Gastrocnemius medialis (tissue), 4 donors: ENCODE data around the gene SVEP1. TPM values are rescaled to one million over a fixed set of nuclear protein-coding genes. Genes with fewer than 3 reads are reported as not detected.

Experiments
- ATAC-seq, 2 donors: fragments of 150-250 bp; one replicate each; pipeline ENCODE4 v1.9.1; 2016
- DNase-seq, 2 donors: peaks; one replicate each; pipeline ENCODE4 v3.0.0-alpha.2; 2019
- H3K27ac ChIP-seq, 4 donors: fragments of 200-600 bp; sonication (generic); 1 replicate in 1 of 4; 2 replicates in 3 of 4; pipeline ENCODE4 v1.5.1; 2016 to 2018; ENCODE audit warnings: mild to moderate bottlenecking in 2 of 4, moderate library complexity in 1 of 4
- H3K27me3 ChIP-seq, 3 donors: fragments of 200-600 bp; sonication (generic) in 2 of 3; 1 replicate in 1 of 3; 2 replicates in 2 of 3; pipeline versions ENCODE4 v1.5.1 to v1.6.0; 2016 to 2019; ENCODE audit warnings: mild to moderate bottlenecking in 1 of 3, moderate library complexity in 1 of 3
- H3K36me3 ChIP-seq, 2 donors: fragments of 200-600 bp; sonication (generic) in 1 of 2; one replicate each; pipeline ENCODE4 v1.5.1; 2017 to 2018
- H3K4me1 ChIP-seq, 2 donors: fragments of 200-600 bp; sonication (generic) in 1 of 2; one replicate each; pipeline ENCODE4 v1.5.1; 2016 to 2017; ENCODE audit warnings: mild to moderate bottlenecking in 2 of 2
- H3K4me3 ChIP-seq, 4 donors: fragments of 200-600 bp; sonication (generic) in 3 of 4; 1 replicate in 1 of 4; 2 replicates in 3 of 4; pipeline ENCODE4 v1.5.1; 2016 to 2019; ENCODE audit warnings: mild to moderate bottlenecking in 2 of 4
- H3K9me3 ChIP-seq, 3 donors: fragments of 200-600 bp; sonication (generic) in 2 of 3; 1 replicate in 1 of 3; 2 replicates in 2 of 3; pipeline ENCODE4 v1.5.1; 2016 to 2019
- CTCF ChIP-seq, 5 experiments: fragments of 450-650 bp in 3 of 5; fragments of 200-600 bp in 2 of 5; sonication (generic) in 2 of 5; IDR thresholded peaks in 4 of 5; conservative IDR thresholded peaks in 1 of 5; 1 replicate in 4 of 5; 2 replicates in 1 of 5; pipeline ENCODE4 v1.5.1; 2016 to 2019; ENCODE audit warnings: antibody characterized with exemption in 5 of 5, mild to moderate bottlenecking in 3 of 5, moderate library complexity in 3 of 5
- POLR2A ChIP-seq, 2 donors: fragments of 450-650 bp; IDR thresholded peaks; one replicate each; pipeline ENCODE4 v1.6.1; 2017; ENCODE audit warnings: antibody characterized with exemption in 2 of 2, mild to moderate bottlenecking in 2 of 2, moderate library complexity in 2 of 2
- in situ Hi-C, 4 donors: fragments of 200-750 bp; cut with MboI; loops; one replicate each; pipeline versions ENCODE4 v1.15.0 to v1.8.0; 2017; ENCODE audit warnings: low sequenced_read_pairs in 4 of 4
- intact Hi-C: fragments of 100-400 bp; cut with DNase I; formaldehyde crosslinking; loops from one replicate; pipeline ENCODE4 v1.15.1; 2023; ENCODE audit warnings: low total_unique reads
- total RNA-seq, 4 donors: library from RNA; depleted of rRNA; stranded (reverse); fragments of >200 nt; gene quantifications; one replicate each; pipeline versions ENCODE4 v1.1.0 to v1.2.3, GENCODE V29; 2016

SVEP1 gene
- total RNA-seq, 4 donors from 2014 or later, result 3.8 to 10.3 (median 6.5) TPM

GRCh38 chr9:110351009-110351467 is 228.5 kb downstream of the SVEP1 start:
- intact Hi-C loops (no loop called here), in situ Hi-C loops (no loop called here)
- TF ChIP-seq CTCF (IDR thresholded peaks at IDR 0.05 in 4 of 5, conservative IDR thresholded peaks at IDR 0.05 in 1 of 5) (no peak), POLR2A (IDR thresholded peaks at IDR 0.05) (no peak)
- H3K4me3 ChIP-seq, result no peak overlapping the region
- DNase-seq (no peak), ATAC-seq (no peak)
- no peaks in the 10 kb centered on the region for H3K36me3 ChIP-seq
- H3K9me3 ChIP-seq, result no peaks in the 10 kb centered on the region
- H3K27ac ChIP-seq, result no peak overlapping the region
- H3K4me1 ChIP-seq, result no peaks in the 10 kb centered on the region
- no peaks in the 10 kb centered on the region for H3K27me3 ChIP-seq

- ATAC-seq (no peak), DNase-seq (no peak)
- H3K9me3 ChIP-seq, result no peaks in the 10 kb centered on the region
- no peak overlapping the region for H3K4me3 ChIP-seq
- no peaks in the 10 kb centered on the region for H3K4me1 ChIP-seq
- intact Hi-C loops, result no loop called here
- TF ChIP-seq POLR2A (IDR thresholded peaks at IDR 0.05) (no peak), CTCF (IDR thresholded peaks at IDR 0.05 in 4 of 5, conservative IDR thresholded peaks at IDR 0.05 in 1 of 5) (no peak)
- no peaks in the 10 kb centered on the region for H3K36me3 ChIP-seq
- no peak overlapping the region for H3K27ac ChIP-seq
- no peaks in the 10 kb centered on the region for H3K27me3 ChIP-seq
- in situ Hi-C loops, result no loop called here
Measured at GRCh38 chr9:110346325-110346724, 233.2 kb downstream of the SVEP1 start.

GRCh38 chr9:110344821-110345220 is 234.7 kb downstream of the SVEP1 start:
- Histone ChIP-seq H3K27ac (no peak overlapping the region), H3K9me3 (no peaks in the 10 kb centered on the region), H3K36me3 (no peaks in the 10 kb centered on the region), H3K4me1 (no peaks in the 10 kb centered on the region), H3K27me3 (no peaks in the 10 kb centered on the region), H3K4me3 (no peak overlapping the region)
- DNase-seq (no peak), ATAC-seq (no peak)
- TF ChIP-seq POLR2A (IDR thresholded peaks at IDR 0.05), result no peak
- TF ChIP-seq CTCF (IDR thresholded peaks at IDR 0.05 in 4 of 5, conservative IDR thresholded peaks at IDR 0.05 in 1 of 5), result no peak
- intact Hi-C loops, result no loop called here
- in situ Hi-C loops, result no loop called here

GRCh38 chr9:110343551-110343950 is 236.0 kb downstream of the SVEP1 start:
- DNase-seq (no peak), ATAC-seq (no peak)
- TF ChIP-seq POLR2A (IDR thresholded peaks at IDR 0.05), result no peak
- no peak for TF ChIP-seq CTCF (IDR thresholded peaks at IDR 0.05 in 4 of 5, conservative IDR thresholded peaks at IDR 0.05 in 1 of 5)
- H3K36me3 ChIP-seq, result no peaks in the 10 kb centered on the region
- intact Hi-C loops, result no loop called here
- H3K27me3 ChIP-seq, result no peaks in the 10 kb centered on the region
- no peak overlapping the region for H3K4me3 ChIP-seq
- H3K27ac ChIP-seq, result no peak overlapping the region
- H3K4me1 ChIP-seq, result no peaks in the 10 kb centered on the region
- in situ Hi-C loops, result no loop called here
- no peaks in the 10 kb centered on the region for H3K9me3 ChIP-seq

GRCh38 chr9:110340306-110340705 is 239.2 kb downstream of the SVEP1 start:
- no peak overlapping the region for H3K4me3 ChIP-seq
- no peak for ATAC-seq
- intact Hi-C loops (no loop called here), in situ Hi-C loops (no loop called here)
- TF ChIP-seq POLR2A (IDR thresholded peaks at IDR 0.05) (no peak), CTCF (IDR thresholded peaks at IDR 0.05 in 4 of 5, conservative IDR thresholded peaks at IDR 0.05 in 1 of 5) (no peak)
- H3K27ac ChIP-seq, result no peak overlapping the region
- no peaks in the 10 kb centered on the region for H3K4me1 ChIP-seq
- no peaks in the 10 kb centered on the region for H3K9me3 ChIP-seq
- no peak for DNase-seq
- no peaks in the 10 kb centered on the region for H3K36me3 ChIP-seq
- no peaks in the 10 kb centered on the region for H3K27me3 ChIP-seq
